DLD1 (cell line): ENCODE measurements around the gene KIF16B.

Experiments
- in situ Hi-C: cut with HindIII; loops from 2 replicates; pipeline ENCODE4 v1.10.0; 2017; ENCODE audit warnings: low sequenced_read_pairs

KIF16B gene

GRCh38 chr20:16313917-16314316 is 259.3 kb downstream of the KIF16B start:
- in situ Hi-C loops = no loop called here

- in situ Hi-C loops = no loop called here
Observed at GRCh38 chr20:16312998-16313397, 260.2 kb downstream of the KIF16B start.

GRCh38 chr20:16311756-16312155 is 261.5 kb downstream of the KIF16B start:
- in situ Hi-C loops = no loop called here

GRCh38 chr20:16308754-16309153 is 264.5 kb downstream of the KIF16B start:
- in situ Hi-C loops = no loop called here

GRCh38 chr20:16302818-16303217 is 270.4 kb downstream of the KIF16B start:
- in situ Hi-C loops = no loop called here

DNA sequence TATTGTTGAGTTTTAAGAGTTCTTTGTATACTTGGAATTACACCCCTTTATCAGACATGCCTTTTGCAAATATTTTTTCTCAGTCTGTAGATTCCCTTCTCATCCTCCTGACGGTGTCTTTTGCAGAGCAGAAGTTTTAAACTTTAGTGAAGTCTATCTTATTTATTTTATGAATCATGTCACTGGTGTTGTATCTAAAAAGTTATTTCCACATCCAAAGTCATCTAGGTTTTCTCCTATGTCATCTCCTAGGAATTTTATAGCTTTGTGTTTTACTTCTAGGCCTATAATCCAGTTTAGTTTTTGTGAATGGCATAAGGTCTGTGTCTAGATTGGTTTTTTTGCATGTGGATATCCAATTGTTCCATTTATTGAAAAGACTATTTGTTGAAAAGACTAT is 271.3 kb downstream of the KIF16B start:
- in situ Hi-C loops = no loop called here

DNA sequence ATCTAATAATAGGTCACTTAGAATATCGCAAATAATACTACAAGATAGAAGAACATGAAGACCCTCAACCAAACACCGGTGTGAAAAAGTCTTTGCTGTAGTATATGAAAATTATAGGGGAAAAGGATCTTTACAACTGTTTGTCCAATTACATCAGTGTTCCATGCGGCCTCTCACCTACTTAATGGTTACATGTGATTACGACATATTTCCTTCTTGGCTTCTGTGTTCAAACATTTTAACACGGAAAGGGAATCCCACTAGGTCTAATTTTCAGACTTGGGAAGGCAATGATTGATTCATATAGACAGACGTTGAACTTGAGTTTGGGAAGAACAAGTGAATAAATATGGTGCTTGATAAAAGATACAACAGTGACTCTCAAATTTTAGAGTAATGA is 273.4 kb downstream of the KIF16B start:
- in situ Hi-C loops = no loop called here

- in situ Hi-C loops = no loop called here
Observed at GRCh38 chr20:16296931-16297330, 276.3 kb downstream of the KIF16B start.

GRCh38 chr20:16295534-16295933 is 277.7 kb downstream of the KIF16B start:
- in situ Hi-C loops = no loop called here

DNA sequence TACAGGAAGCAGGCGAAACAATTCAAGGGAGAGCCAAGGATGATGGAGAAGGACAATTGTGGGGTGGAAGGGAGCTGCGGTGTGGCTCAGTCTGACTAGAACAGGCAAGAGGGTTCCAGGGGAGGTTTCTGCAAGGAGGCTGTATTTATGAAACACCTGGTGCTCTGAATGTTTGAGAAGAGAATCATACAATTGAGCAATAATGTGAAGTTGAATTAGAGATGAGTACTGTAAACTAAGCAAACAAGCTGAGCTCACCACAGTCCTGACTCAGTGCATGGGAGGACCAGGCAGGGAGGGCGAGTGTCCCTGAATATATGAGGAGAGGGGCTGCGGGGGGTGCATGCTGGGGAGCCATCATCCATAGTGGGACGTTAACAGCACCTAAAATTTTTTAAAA is 279.7 kb downstream of the KIF16B start:
- in situ Hi-C loops = no loop called here

GRCh38 chr20:16292226-16292880 is 280.9 kb downstream of the KIF16B start:
- in situ Hi-C loops = no loop called here

DNA sequence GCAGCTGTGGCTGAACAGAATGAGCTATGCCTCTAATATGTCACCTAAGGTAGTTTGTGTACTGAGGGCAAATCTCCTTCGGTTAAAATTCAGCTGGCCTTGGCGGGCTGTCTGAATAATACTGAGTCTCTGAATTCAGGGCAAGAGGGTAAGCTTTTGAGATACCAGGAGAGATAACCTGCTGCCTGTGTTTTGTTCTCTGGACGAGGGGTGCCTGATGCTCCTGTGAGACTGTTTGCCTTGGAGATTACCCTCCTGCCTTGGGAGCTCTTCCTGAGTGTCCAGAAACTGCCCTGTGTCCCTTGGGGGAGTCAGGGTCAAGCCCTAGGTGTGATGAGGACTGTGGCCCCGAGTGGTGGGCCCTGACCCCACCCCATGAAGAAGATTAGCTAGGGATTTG is 282.9 kb downstream of the KIF16B start:
- in situ Hi-C loops = no loop called here

GRCh38 chr20:16287776-16288175 is 285.5 kb downstream of the KIF16B start:
- in situ Hi-C loops = no loop called here

DNA sequence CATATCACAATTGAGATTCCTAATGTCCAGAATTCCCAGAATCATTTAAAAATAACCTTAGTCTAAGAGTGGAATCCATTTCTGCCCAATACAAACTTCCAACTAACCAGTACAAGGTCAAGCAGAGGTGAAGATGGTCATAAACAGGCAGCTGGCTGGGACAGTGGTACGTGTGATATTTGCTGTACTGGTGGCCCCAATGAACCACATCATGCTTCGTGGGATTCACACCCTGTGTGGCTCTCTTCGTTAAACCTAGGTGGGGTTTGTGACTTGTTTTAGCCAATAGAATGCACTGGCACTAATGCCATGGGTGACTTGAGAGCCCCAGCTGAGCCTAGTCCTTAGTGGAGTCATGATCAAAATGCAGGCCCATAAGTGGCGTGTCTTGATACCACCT is 286.6 kb downstream of the KIF16B start:
- in situ Hi-C loops = no loop called here

- in situ Hi-C loops = no loop called here
Observed at GRCh38 chr20:16284385-16285100, 288.7 kb downstream of the KIF16B start.

DNA sequence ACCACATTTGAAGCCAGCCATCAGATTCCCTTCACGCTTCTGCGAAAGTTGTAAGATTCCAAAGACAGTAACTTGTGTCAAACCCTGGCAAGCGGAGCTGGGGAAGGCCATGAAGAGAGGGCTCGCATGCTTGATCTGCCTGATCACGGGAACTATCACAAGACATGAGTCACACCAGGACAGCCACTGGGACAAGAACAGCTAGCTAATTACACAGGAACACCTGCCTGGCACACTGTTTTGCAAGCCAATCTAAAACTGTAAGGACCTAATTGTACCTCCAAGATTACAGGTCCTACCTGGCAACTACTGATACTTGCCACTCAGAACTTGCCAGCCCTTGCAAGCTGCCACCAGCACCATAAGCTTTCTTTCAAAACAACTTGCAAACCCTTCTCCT is 289.3 kb downstream of the KIF16B start:
- in situ Hi-C loops = no loop called here

DNA sequence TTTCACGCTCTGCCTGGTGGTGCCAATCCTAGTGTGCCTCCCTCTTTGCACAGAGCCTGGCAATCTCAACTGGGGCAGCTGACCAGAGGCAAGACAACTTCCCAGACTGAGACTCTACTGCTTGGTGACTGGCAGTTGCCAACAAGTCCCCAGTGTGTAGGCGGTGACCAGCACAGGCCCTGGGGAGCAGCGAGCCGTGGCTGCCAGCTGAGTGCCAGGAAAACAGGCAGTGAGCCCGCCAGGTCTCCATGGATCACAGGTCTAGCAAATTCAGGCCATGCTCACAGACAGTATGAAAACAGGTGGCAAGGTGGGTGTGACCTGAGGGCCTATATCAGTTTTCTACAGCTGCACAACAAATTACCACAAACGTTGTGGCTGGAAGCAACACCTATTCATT is 289.9 kb downstream of the KIF16B start:
- in situ Hi-C loops = no loop called here

DNA sequence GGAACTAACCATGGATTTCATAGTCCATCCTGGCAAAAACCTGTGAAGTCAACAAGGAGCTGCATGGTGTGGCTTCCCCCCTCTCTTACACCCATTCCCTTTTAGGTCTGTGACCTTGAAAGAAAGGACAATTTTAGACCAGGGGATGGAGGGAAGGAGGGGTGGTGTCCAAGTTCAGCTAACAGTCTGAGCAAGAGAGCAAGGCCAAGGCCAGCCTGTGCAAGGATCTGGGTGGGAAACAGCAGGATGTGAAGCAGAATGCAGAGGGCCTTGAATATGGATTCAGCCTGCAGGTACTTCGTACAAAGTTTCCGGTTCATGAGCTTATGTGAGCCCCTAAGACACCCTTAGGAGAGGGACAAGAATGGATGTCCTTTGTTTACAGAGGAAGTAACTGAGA is 293.0 kb downstream of the KIF16B start:
- in situ Hi-C loops = no loop called here

DNA sequence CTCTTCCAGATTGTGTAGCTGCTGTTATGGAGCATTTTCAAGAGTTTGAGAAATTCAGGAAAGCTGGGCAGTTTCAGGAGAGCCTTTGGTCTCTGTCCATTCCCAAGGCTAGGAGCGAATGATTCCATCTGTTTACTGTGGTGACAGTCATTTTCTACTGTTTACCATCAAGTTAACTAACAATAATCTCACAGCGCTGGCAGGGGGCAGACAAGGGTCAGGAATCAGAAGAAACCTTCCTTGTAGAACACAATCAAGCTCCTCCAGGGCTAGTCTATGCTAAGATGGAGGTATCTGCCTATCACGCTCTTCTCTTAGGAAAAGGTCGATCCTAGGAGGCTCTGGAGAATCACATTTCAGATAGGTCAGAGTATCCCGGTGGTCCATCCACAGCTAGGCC is 293.9 kb downstream of the KIF16B start:
- in situ Hi-C loops = no loop called here

GRCh38 chr20:16273812-16274555 is 299.3 kb downstream of the KIF16B start:
- in situ Hi-C loops = loop anchor here (25.0 kb wide), 1 partner anchor 162 kb away; no protein-coding TSS in a partner anchor

GRCh38 chr20:16272780-16273360 is 300.4 kb downstream of the KIF16B start:
- in situ Hi-C loops = loop anchor here (25.0 kb wide), 1 partner anchor 161 kb away; no protein-coding TSS in a partner anchor
